HepG2 (cell line): ENCODE data around the gene NUBPL. TPM values are rescaled to one million over a fixed set of nuclear protein-coding genes. Genes with fewer than 3 reads are reported as not detected.
A peak's percentile ranks its signal among the peaks of the same experiment; 100 is the strongest.

Experiments
- ATAC-seq: fragments of 200-7000 bp; cut with Tn5 transposase; 3 replicates; pipeline ENCODE4 v1.9.1; 2020; ENCODE audit warnings: mild to moderate bottlenecking, moderate library complexity
- BruUV-seq: library from RNA; stranded (reverse); fragments of 400-500 nt; replicated peaks from 2 replicates; lab custom pipeline; 2021; lab: Mats Ljungman, UMichigan
- CTCF ChIA-PET: fragments of 300-600 bp; formaldehyde crosslinking; extraction: SDS; loops from one replicate; lab custom pipeline; 2021; ENCODE audit warnings: low total read pairs, inconsistent platforms, low intra/inter-chr PET ratio; lab: Yijun Ruan, JAX
- POLR2A ChIA-PET: fragments of 350-600 bp; sonication (Branson Sonifier 250); formaldehyde crosslinking; loops from one replicate; lab custom pipeline; 2020; ENCODE audit warnings: antibody characterized with exemption, inconsistent platforms; lab: Yijun Ruan, JAX
- DNase-seq: peaks from one replicate; pipeline ENCODE4 v3.0.0-alpha.2; 2015; ENCODE audit warnings: low spot score
- FAIRE-seq: peaks from 3 replicates; lab custom pipeline; 2011; peaks lifted over from hg19 to GRCh38; lab: Jason Lieb, UNC
- H2AFZ ChIP-seq: one replicate; pipeline ENCODE4 v1.6.1; 2011; ENCODE audit warnings: low read length, inconsistent platforms
- H3K27ac ChIP-seq: fragments of 300-600 bp; 3 replicates; pipeline ENCODE4 v1.8.0; 2011; ENCODE audit warnings: mixed run types, mild to moderate bottlenecking, mixed read lengths, low read length, inconsistent platforms; ENCODE audit not compliant: insufficient read depth; ENCODE audit errors: extremely low read length
- H3K27me3 ChIP-seq, 2 experiments: fragments of 200-600 bp in 1 of 2; 2 replicates in 1 of 2; 3 replicates in 1 of 2; pipeline versions ENCODE4 v1.6.0 to v1.8.0; 2011; ENCODE audit warnings: low read length in 2 of 2, mild to moderate bottlenecking in 2 of 2, moderate library complexity in 2 of 2, inconsistent platforms in 1 of 2; ENCODE audit not compliant: insufficient read depth in 2 of 2, control insufficient read depth in 1 of 2
- H3K36me3 ChIP-seq, 2 experiments: fragments of 200-600 bp in 1 of 2; replicated peaks in 1 of 2; 2 replicates in 1 of 2; 3 replicates in 1 of 2; pipeline versions ENCODE4 v1.5.1 to v1.8.0; 2011; ENCODE audit warnings: low read length in 2 of 2, inconsistent platforms in 1 of 2; ENCODE audit not compliant: insufficient read depth in 2 of 2, control insufficient read depth in 1 of 2
- H3K4me1 ChIP-seq: 2 replicates; pipeline ENCODE4 v1.5.1; 2012; ENCODE audit warnings: low read length, inconsistent platforms; ENCODE audit not compliant: insufficient read depth
- H3K4me2 ChIP-seq: 2 replicates; pipeline ENCODE4 v1.6.0; 2011; ENCODE audit warnings: low read depth, low read length, inconsistent platforms
- H3K4me3 ChIP-seq, 3 experiments: fragments of 200-600 bp in 1 of 3; sonication (generic), shearing (Covaris generic) in 1 of 3; replicated peaks in 1 of 3; 2 replicates each; pipeline ENCODE4 v1.5.1; 2011 to 2016; ENCODE audit warnings: low read length in 3 of 3, inconsistent platforms in 2 of 3, low read depth in 2 of 3, mild to moderate bottlenecking in 2 of 3, control low read depth in 1 of 3, mixed read lengths in 1 of 3; ENCODE audit not compliant: insufficient read depth in 1 of 3
- H3K79me2 ChIP-seq: one replicate; pipeline ENCODE4 v1.6.1; 2011; ENCODE audit warnings: low read length, inconsistent platforms; ENCODE audit not compliant: insufficient read depth
- H3K9ac ChIP-seq: 2 replicates; pipeline ENCODE4 v1.6.0; 2011; ENCODE audit warnings: mild to moderate bottlenecking, low read depth, low read length, inconsistent platforms; ENCODE audit not compliant: insufficient read depth
- H3K9me3 ChIP-seq: 2 replicates; pipeline ENCODE4 v1.5.1; 2012; ENCODE audit warnings: mild to moderate bottlenecking, low read length
- H4K20me1 ChIP-seq: 2 replicates; pipeline ENCODE4 v1.6.0; 2011; ENCODE audit warnings: inconsistent platforms, mild to moderate bottlenecking, low read length, moderate library complexity; ENCODE audit not compliant: insufficient read depth
- EHMT2 ChIP-seq: fragments of 200-600 bp; sonication (generic); IDR thresholded peaks from 2 replicates; pipeline ENCODE4 v1.7.0; 2017; ENCODE audit warnings: antibody characterized with exemption, low read depth, low read length, borderline replicate concordance
- ERF ChIP-seq: IDR thresholded peaks from 2 replicates; pipeline ENCODE4 v1.6.1; 2018; ENCODE audit warnings: missing biosample characterization, missing genetic modification reagents
- FOXA3 ChIP-seq: IDR thresholded peaks from 2 replicates; pipeline ENCODE4 v1.6.1; 2016; ENCODE audit warnings: missing genetic modification reagents, missing compliant biosample characterization
- FOXM1 ChIP-seq: sonication (generic); formaldehyde crosslinking; IDR thresholded peaks from 2 replicates; pipeline ENCODE4 v1.5.0; 2020; ENCODE audit warnings: missing genetic modification reagents
- HNRNPL ChIP-seq: fragments of 200-400 bp; formaldehyde crosslinking; IDR thresholded peaks from 2 replicates; pipeline ENCODE4 v1.6.1; 2017; ENCODE audit warnings: mild to moderate bottlenecking, low read depth, low read length
- IKZF1 ChIP-seq: fragments of 450-650 bp; IDR thresholded peaks from 2 replicates; pipeline ENCODE4 v1.7.1; 2016
- NBN ChIP-seq: fragments of 450-650 bp; conservative IDR thresholded peaks from 2 replicates; pipeline ENCODE4 v1.6.1; 2017
- NFE2L1 ChIP-seq: sonication (generic); formaldehyde crosslinking; IDR thresholded peaks from 2 replicates; pipeline ENCODE4 v1.4.0; 2020; ENCODE audit warnings: missing genetic modification reagents, mild to moderate bottlenecking, borderline replicate concordance
- NR0B2 ChIP-seq: sonication (generic); formaldehyde crosslinking; IDR thresholded peaks from 2 replicates; pipeline ENCODE4 v1.4.0; 2020; ENCODE audit warnings: mild to moderate bottlenecking, missing genetic modification reagents
- SAP130 ChIP-seq: IDR thresholded peaks from 2 replicates; pipeline ENCODE4 v1.6.1; 2016; ENCODE audit warnings: low read depth
- SOX13 ChIP-seq, 3 experiments: fragments of 450-650 bp in 1 of 3; sonication (generic) in 1 of 3; formaldehyde crosslinking in 1 of 3; IDR thresholded peaks in 2 of 3; conservative IDR thresholded peaks in 1 of 3; 2 replicates each; pipeline versions ENCODE4 v1.5.0 to v1.6.1; 2016 to 2020; ENCODE audit warnings: antibody characterized with exemption in 1 of 3, mild to moderate bottlenecking in 1 of 3, missing compliant biosample characterization in 1 of 3, missing genetic modification reagents in 1 of 3, moderate library complexity in 1 of 3
- ZBTB42 ChIP-seq: sonication (generic); formaldehyde crosslinking; IDR thresholded peaks from 2 replicates; pipeline ENCODE4 v1.5.0; 2020; ENCODE audit warnings: mild to moderate bottlenecking, missing genetic modification reagents
- ZFP82 ChIP-seq: sonication (generic); formaldehyde crosslinking; IDR thresholded peaks from 2 replicates; pipeline ENCODE4 v1.5.1; 2020; ENCODE audit warnings: mild to moderate bottlenecking, missing genetic modification reagents, borderline replicate concordance
- ZKSCAN5 ChIP-seq: sonication (generic); formaldehyde crosslinking; IDR thresholded peaks from 2 replicates; pipeline ENCODE4 v1.5.1; 2020; ENCODE audit warnings: mild to moderate bottlenecking, missing genetic modification reagents
- ZNF230 ChIP-seq: sonication (generic); formaldehyde crosslinking; IDR thresholded peaks from 2 replicates; pipeline ENCODE4 v1.4.0; 2020; ENCODE audit warnings: mild to moderate bottlenecking, missing genetic modification reagents
- ZNF512 ChIP-seq: sonication (generic); formaldehyde crosslinking; IDR thresholded peaks from 2 replicates; pipeline ENCODE4 v1.4.0; 2020; ENCODE audit warnings: mild to moderate bottlenecking, missing genetic modification reagents
- ZNF562 ChIP-seq: sonication (generic); formaldehyde crosslinking; IDR thresholded peaks from 2 replicates; pipeline ENCODE4 v1.8.0; 2022; ENCODE audit warnings: missing genetic modification reagents, borderline replicate concordance
- ZNF598 ChIP-seq: sonication (generic); formaldehyde crosslinking; IDR thresholded peaks from 2 replicates; pipeline ENCODE4 v1.5.1; 2020; ENCODE audit warnings: mild to moderate bottlenecking, missing genetic modification reagents, borderline replicate concordance
- ZNF629 ChIP-seq: sonication (generic); formaldehyde crosslinking; conservative IDR thresholded peaks from 2 replicates; pipeline ENCODE4 v1.5.0; 2020; ENCODE audit warnings: missing genetic modification reagents
- ZNF652 ChIP-seq: IDR thresholded peaks from 2 replicates; pipeline ENCODE4 v1.6.1; 2016; ENCODE audit warnings: low read depth, borderline replicate concordance
- WGBS: methylation state at CpG from one replicate; pipeline ENCODE4 v1.1.6; 2017; ENCODE audit warnings: low lambda C conversion rate; 5-methylcytosine and 5-hydroxymethylcytosine counted together
- in situ Hi-C: cut with HindIII; loops from 2 replicates; pipeline ENCODE4 v1.10.0; 2017; ENCODE audit warnings: low pct_unique_long_range_greater_than_20kb; ENCODE audit not compliant: extremely low pct_ligation_motif_present
- intact Hi-C: fragments of 100-400 bp; cut with micrococcal nuclease; formaldehyde crosslinking; loops from one replicate; pipeline ENCODE4 v1.10.0; 2022; ENCODE audit not compliant: unreplicated experiment
- polyA plus RNA-seq, 8 experiments: library from polyadenylated mRNA; depleted of rRNA in 3 of 8; stranded (reverse) in 7 of 8; unstranded in 1 of 8; fragments of >200 nt; fragmentation: Illumina TruSeq in 4 of 8; extraction: Trizol in 4 of 8; gene quantifications; 2 replicates each; pipeline versions ENCODE4 v1.2.1 to v1.2.3, GENCODE V29; 2011 to 2016; ENCODE audit warnings: low read depth in 4 of 8, missing spikeins in 1 of 8, mixed read lengths in 1 of 8; ENCODE audit not compliant: insufficient read depth in 1 of 8
- total RNA-seq, 5 experiments: library from RNA; depleted of rRNA; stranded (reverse); fragments of >200 nt; fragmentation: Illumina TruSeq; extraction: Trizol; gene quantifications; 2 replicates each; pipeline ENCODE4 v1.2.3, GENCODE V29; 2016; ENCODE audit warnings: low read depth in 1 of 5

The NUBPL gene
- total and polyA plus RNA-seq, 2 of the 13 experiments (the other 11 are each of a cell fraction or from before 2014, with no cell fraction given) = 21.3 to 44.1 TPM

DNA sequence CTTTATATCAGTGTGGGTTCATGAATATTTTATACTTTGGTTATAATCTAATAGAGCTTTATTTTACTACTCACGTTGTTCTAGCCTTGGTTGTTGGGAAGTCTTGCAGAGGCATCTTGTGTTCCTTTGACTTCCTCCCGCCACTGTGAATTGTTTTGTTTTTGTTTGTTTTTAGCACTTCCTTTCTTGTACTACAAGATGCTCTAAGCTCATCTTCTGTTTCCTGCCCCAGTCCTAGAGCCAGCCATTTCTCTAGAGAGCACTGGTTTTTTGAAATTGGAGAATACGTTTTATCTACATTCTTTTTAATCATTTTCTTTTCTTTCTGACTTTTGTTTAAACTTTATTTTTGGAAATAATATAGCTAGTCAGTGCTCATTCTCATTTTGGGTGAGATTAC lies 15.9 kb upstream of the NUBPL start:
- Histone ChIP-seq H3K9ac (no peak overlapping the region), H3K27ac (no peak overlapping the region), H3K4me3 (no peak overlapping the region), H3K4me2 (no peak overlapping the region), H3K36me3 (no peaks in the 10 kb centered on the region), H3K4me1 (peaks cover 4% of the 10 kb centered on the region), H3K9me3 (no peaks in the 10 kb centered on the region), H2AFZ (no peak overlapping the region), H3K79me2 (no peaks in the 10 kb centered on the region), H3K27me3 (no peaks in the 10 kb centered on the region), H4K20me1 (no peaks in the 10 kb centered on the region)
- FAIRE-seq = no peak
- ChIA-PET POLR2A (interaction anchor here (0.8 kb wide), 1 partner anchor 88 kb away, joined by 3 read pairs; the partner anchor contains the start of gene DTD2), CTCF (no interaction called here)
- 9% methylated on average over 3 of the region's 3 CpGs for WGBS
- intact Hi-C loops = no loop called here
- no peak for TF ChIP-seq NFE2L1 (CRISPR knock-in tag)
- no peak for TF ChIP-seq ZFP82 (CRISPR knock-in tag)
- no peak for TF ChIP-seq ZNF562
- TF ChIP-seq SOX13 (IDR thresholded peaks at IDR 0.05) = no peak
- TF ChIP-seq SOX13 (CRISPR knock-in tag; conservative IDR thresholded peaks at IDR 0.05 in 1 of 2, IDR thresholded peaks at IDR 0.05 in 1 of 2) = no peak
- no peak for TF ChIP-seq ERF (CRISPR knock-in tag)
- no peak for TF ChIP-seq ZKSCAN5 (CRISPR knock-in tag)
- TF ChIP-seq FOXM1 (CRISPR knock-in tag) = no peak
- no peak for TF ChIP-seq ZNF230 (CRISPR knock-in tag)
- no peak for TF ChIP-seq SAP130 (CRISPR knock-in tag)
- TF ChIP-seq ZNF629 = no peak
- DNase-seq = no peak
- no peak for ATAC-seq
- no TSS peak for BruUV-seq
- in situ Hi-C loops = no loop called here

DNA sequence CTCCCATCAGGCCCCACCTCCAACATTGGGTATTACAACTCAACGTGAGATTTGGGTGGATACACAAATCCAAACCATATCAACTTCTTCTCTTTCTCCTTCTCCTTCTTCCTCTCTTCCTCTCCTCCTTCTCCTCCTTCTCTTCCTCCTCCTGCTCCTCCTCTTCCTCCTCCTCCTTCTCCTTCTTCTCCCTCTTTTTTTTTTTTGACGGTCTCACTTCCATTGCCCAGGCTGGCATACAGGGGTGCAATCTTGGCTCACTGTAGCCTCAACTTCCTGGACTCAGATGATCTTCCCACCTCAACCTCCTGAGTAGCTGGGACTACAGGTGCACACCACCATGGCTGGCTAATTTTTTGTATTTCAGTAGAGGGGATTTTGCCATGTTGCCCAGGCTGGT lies 11.4 kb upstream of the NUBPL start:
- no peak overlapping the region for H3K9ac ChIP-seq
- no peak overlapping the region for H2AFZ ChIP-seq
- no peak overlapping the region for H3K4me3 ChIP-seq
- no peak overlapping the region for H3K27ac ChIP-seq
- ChIA-PET POLR2A (no interaction called here), CTCF (no interaction called here)
- in situ Hi-C loops (no loop called here), intact Hi-C loops (no loop called here)
- no peak overlapping the region for H3K4me2 ChIP-seq
- BruUV-seq = no TSS peak
- DNase-seq = no peak
- H4K20me1 ChIP-seq = no peaks in the 10 kb centered on the region
- H3K36me3 ChIP-seq = no peaks in the 10 kb centered on the region
- FAIRE-seq = no peak
- no peaks in the 10 kb centered on the region for H3K79me2 ChIP-seq
- WGBS = 51% methylated on average over 2 of the region's 2 CpGs
- ATAC-seq = no peak
- H3K4me1 ChIP-seq = peaks cover 19% of the 10 kb centered on the region
- no peaks in the 10 kb centered on the region for H3K9me3 ChIP-seq
- H3K27me3 ChIP-seq = no peaks in the 10 kb centered on the region
- TF ChIP-seq ZNF652 (CRISPR knock-in tag) = no peak
- TF ChIP-seq FOXA3 (CRISPR knock-in tag) = no peak
- TF ChIP-seq NR0B2 (CRISPR knock-in tag) = no peak
- TF ChIP-seq IKZF1 = peak; percentile 90; the same call in 1 of the 2 replicates
- TF ChIP-seq ZBTB42 (CRISPR knock-in tag) = no peak
- 0 out of 2 replicates have a peak, but pooled peaks have one; percentile 63 for TF ChIP-seq NBN
- TF ChIP-seq ZNF598 (CRISPR knock-in tag) = no peak
- no peak for TF ChIP-seq EHMT2
- TF ChIP-seq ZNF512 (CRISPR knock-in tag) = peak; percentile 89; the same call in 1 of the 2 replicates
- no peak for TF ChIP-seq HNRNPL
